Lung (tissue), 12 donors: ENCODE data around the gene ZNF281. TPM values are rescaled to one million over a fixed set of nuclear protein-coding genes. Genes with fewer than 3 reads are reported as not detected.

ENCODE experiments used
- ATAC-seq: fragments of 200-7000 bp; cut with Tn5 transposase; one replicate; pipeline ENCODE4 v1.9.1; 2020; ENCODE audit warnings: moderate number of reproducible peaks; ENCODE audit not compliant: insufficient read depth, low FRiP score
- DNase-seq, 3 donors: peaks; one replicate each; pipeline ENCODE4 v3.0.0-alpha.2; 2013 to 2017
- H3K27ac ChIP-seq, 2 donors: one replicate each; pipeline ENCODE4 v1.5.1; 2013; ENCODE audit warnings: mild to moderate bottlenecking in 2 of 2, moderate library complexity in 2 of 2, control low read depth in 1 of 2, inconsistent platforms in 1 of 2, low read depth in 1 of 2, low read length in 1 of 2
- H3K27me3 ChIP-seq, 3 donors: one replicate each; pipeline ENCODE4 v1.5.1; 2013; ENCODE audit warnings: low read length in 2 of 3; ENCODE audit not compliant: control insufficient read depth in 3 of 3, insufficient read depth in 3 of 3
- H3K36me3 ChIP-seq, 4 donors: one replicate each; pipeline ENCODE4 v1.5.1; 2013; ENCODE audit warnings: low read length in 4 of 4, mild to moderate bottlenecking in 1 of 4, moderate library complexity in 1 of 4; ENCODE audit not compliant: control insufficient read depth in 4 of 4, insufficient read depth in 4 of 4
- H3K4me1 ChIP-seq, 5 donors: one replicate each; pipeline ENCODE4 v1.5.1; 2013; ENCODE audit warnings: low read length in 5 of 5, mild to moderate bottlenecking in 2 of 5, moderate library complexity in 1 of 5; ENCODE audit not compliant: control insufficient read depth in 5 of 5, insufficient read depth in 5 of 5
- H3K4me3 ChIP-seq: one replicate; pipeline ENCODE4 v1.5.1; 2013; ENCODE audit warnings: mild to moderate bottlenecking, control low read depth, moderate library complexity
- H3K9ac ChIP-seq, 2 donors: one replicate each; pipeline ENCODE4 v1.5.1; 2013; ENCODE audit warnings: low read length in 2 of 2, control low read depth in 1 of 2; ENCODE audit not compliant: insufficient read depth in 1 of 2
- H3K9me3 ChIP-seq, 4 donors: one replicate each; pipeline ENCODE4 v1.5.1; 2013; ENCODE audit warnings: low read length in 3 of 4, mild to moderate bottlenecking in 1 of 4, moderate library complexity in 1 of 4; ENCODE audit not compliant: control insufficient read depth in 4 of 4, insufficient read depth in 3 of 4
- CTCF ChIP-seq: IDR thresholded peaks from 2 replicates; pipeline ENCODE4 v1.5.1; 2012; ENCODE audit warnings: mild to moderate bottlenecking; ENCODE audit errors: control extremely low read depth, extremely low read depth
- WGBS, 2 donors: extraction: QIAGEN DNeasy Blood & Tissue Kit; methylation state at CpG; one replicate each; pipeline ENCODE4 v1.1.7; 2013; 5-methylcytosine and 5-hydroxymethylcytosine counted together
- polyA plus RNA-seq, 2 donors: library from polyadenylated mRNA; stranded (reverse); fragments of 200-250 nt; gene quantifications; one replicate each; pipeline ENCODE4 v1.2.1, GENCODE V29; 2013
- total RNA-seq, 2 donors: library from RNA; depleted of rRNA in 1 of 2; stranded (reverse); fragments of >200 nt in 1 of 2; gene quantifications; one replicate each; pipeline ENCODE4 v1.2.1, GENCODE V29; 2014 to 2021
- donor health status: control.
- donor health status: control.
- donor health status: Bipolar disorder and iron deficiency.
- donor health status: healthy.
- donor health status: DM: yes; HTN: yes; CAD: no.

Gene ZNF281
- total and polyA plus RNA-seq, 4 donors = 5.4 to 24.8 (median 10.9) TPM

- peaks cover 0 to 8% (median 0%) of the 10 kb centered on the region in 5 donors for H3K4me1 ChIP-seq
- H3K27me3 ChIP-seq = no peaks in the 10 kb centered on the region
- ATAC-seq = no peak
- WGBS, 2 donors = 57 to 81% methylated on average over 6 of the region's 6 CpGs
- no peak for TF ChIP-seq CTCF
- H3K36me3 ChIP-seq = no peaks in the 10 kb centered on the region
- H3K9me3 ChIP-seq = no peaks in the 10 kb centered on the region
- no peak overlapping the region for H3K9ac ChIP-seq
- no peak overlapping the region for H3K27ac ChIP-seq
- no peak overlapping the region for H3K4me3 ChIP-seq
- no peak for DNase-seq
Measured at GRCh38 chr1:200368556-200368955, 41.3 kb downstream of the ZNF281 start.

- no peak for TF ChIP-seq CTCF
- peaks cover 0 to 8% (median 0%) of the 10 kb centered on the region in 5 donors for H3K4me1 ChIP-seq
- ATAC-seq (no peak), DNase-seq (no peak)
- H3K27me3 ChIP-seq = no peaks in the 10 kb centered on the region
- no peak overlapping the region for H3K9ac ChIP-seq
- 26 to 65% methylated on average over 3 of the region's 3 CpGs for WGBS, 2 donors
- no peak overlapping the region for H3K27ac ChIP-seq
- no peaks in the 10 kb centered on the region for H3K36me3 ChIP-seq
- H3K4me3 ChIP-seq = no peak overlapping the region
- H3K9me3 ChIP-seq = no peaks in the 10 kb centered on the region
Measured at GRCh38 chr1:200367841-200368534, 41.8 kb downstream of the ZNF281 start.

DNA sequence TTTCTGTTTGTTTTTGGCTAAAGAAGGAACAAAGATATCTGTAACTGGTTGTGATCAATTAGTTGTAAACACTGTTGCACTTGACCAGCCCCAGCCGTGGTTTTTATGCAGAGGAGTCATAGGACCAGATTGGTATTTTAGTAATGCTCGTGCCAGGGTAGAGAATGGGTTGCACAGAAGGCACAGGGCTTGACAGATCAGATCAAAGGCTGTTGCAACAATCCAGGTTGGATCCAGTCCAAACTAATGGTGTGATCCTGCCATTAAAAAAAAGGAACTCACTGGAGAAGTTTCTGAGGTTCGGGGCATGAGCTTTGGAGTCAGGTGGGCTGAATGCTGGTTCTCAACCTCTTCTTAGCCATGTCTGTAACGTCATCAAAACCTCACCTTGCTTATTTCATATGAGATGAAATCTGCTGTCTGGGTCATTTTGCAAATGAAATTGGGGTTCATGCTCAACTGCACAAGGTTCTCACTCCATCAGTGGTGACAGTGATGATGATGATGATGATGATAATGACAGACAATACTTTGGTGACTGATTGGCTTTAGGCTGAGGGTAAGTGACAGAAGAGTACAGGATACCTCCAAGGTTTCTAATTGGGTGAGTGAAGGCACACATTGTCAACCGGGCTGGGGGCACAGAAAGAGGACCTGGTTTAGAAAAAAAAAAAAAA is 43.1 kb downstream of the ZNF281 start:
- no peak overlapping the region for H3K27ac ChIP-seq
- TF ChIP-seq CTCF = no peak
- 50 to 57% methylated on average over 5 of the region's 5 CpGs for WGBS, 2 donors

More for the DNA sequence above, 43.1 kb downstream of the ZNF281 start:
- Histone ChIP-seq H3K9me3 (no peaks in the 10 kb centered on the region), H3K4me1 (peaks cover 0 to 10% (median 0%) of the 10 kb centered on the region in 5 donors), H3K9ac (no peak overlapping the region), H3K4me3 (no peak overlapping the region), H3K36me3 (no peaks in the 10 kb centered on the region), H3K27me3 (no peaks in the 10 kb centered on the region)
- ATAC-seq (no peak), DNase-seq (no peak)
